Measurements from ENCODE around the gene TMEM240. TPM values are rescaled to one million over a fixed set of nuclear protein-coding genes. Genes with fewer than 3 reads are reported as not detected.

Gene TMEM240
- total and polyA plus RNA-seq, 9 of the 15 experiments (the other 6 are each of a cell fraction or from before 2014, with no cell fraction given), result 0.24 to 2.0 (median 0.69) TPM; not detected in 5

DNA sequence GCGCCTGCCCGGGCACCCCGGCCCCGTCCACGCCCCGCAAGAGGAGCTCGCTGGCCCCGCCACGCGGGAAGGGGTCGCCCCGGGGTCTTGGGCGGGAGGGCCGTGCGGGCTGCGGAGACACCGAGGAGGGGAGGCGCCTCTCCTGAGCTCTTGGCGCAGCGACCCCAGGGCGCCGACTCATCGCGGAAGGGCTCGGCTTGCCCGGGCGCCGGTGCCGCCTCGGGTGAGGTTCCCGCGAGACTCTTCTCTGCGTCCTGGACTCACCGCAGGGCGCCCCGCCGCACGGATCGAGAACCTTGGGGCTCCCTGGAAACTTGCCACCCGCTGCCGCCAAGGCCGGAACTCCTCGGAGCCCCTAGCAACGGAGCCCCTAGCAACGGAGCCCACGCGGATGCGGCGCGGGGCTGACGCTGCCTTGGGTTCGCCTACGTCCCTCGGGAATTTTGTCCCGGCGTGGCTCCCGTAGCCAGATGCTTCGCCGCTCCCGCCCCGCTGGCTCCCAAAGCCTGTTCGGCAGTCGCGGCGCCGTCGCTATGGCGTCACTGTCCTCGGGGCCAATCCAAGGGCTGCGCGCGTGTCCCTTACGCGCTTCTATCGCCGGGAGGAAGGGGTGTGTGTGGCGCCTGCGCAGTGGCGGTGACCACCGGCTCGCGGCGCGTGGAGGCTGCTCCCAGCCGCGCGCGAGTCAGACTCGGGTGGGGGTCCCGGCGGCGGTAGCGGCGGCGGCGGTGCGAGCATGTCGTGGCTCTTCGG, 28.7 kb downstream of the TMEM240 start, which contains the start of gene ATAD3A (continued):
- peak in 1 of 3 experiments; percentile 7; a peak in 1 of 6 replicates for TF ChIP-seq CTCF (IDR thresholded peaks at IDR 0.05 in 2 of 3, conservative IDR thresholded peaks at IDR 0.05 in 1 of 3; ENCODE audit: insufficient read depth in 2 of 3, low read depth in 1 of 3, low read length in 3 of 3)
- peak; percentile 87 for TF ChIP-seq EGR1 (conservative IDR thresholded peaks at IDR 0.05)
- TF ChIP-seq POLR2H (tag; IDR thresholded peaks at IDR 0.05; ENCODE audit: low read depth), result peak; percentile 75
- peak in 1 of 2 experiments; percentile 14; a peak in 1 of 4 replicates for TF ChIP-seq ETV6 (IDR thresholded peaks at IDR 0.05; ENCODE audit: borderline replicate concordance in 1 of 2, low read depth in 2 of 2, low read length in 1 of 2)
- TF ChIP-seq ETV6 (CRISPR knock-in tag; IDR thresholded peaks at IDR 0.05; ENCODE audit: borderline replicate concordance), result no peak
- no peak for TF ChIP-seq ZNF354B (CRISPR knock-in tag; IDR thresholded peaks at IDR 0.05)
- no peak for TF ChIP-seq HNRNPK (IDR thresholded peaks at IDR 0.05; ENCODE audit: low read depth, low read length, poor library complexity, severe bottlenecking)
- peak; percentile 91 for TF ChIP-seq RB1 (IDR thresholded peaks at IDR 0.05; ENCODE audit: low read depth)
- no peak for TF ChIP-seq ZNF696 (CRISPR knock-in tag; conservative IDR thresholded peaks at IDR 0.05)
- TF ChIP-seq KDM4B (IDR thresholded peaks at IDR 0.05; ENCODE audit: borderline replicate concordance in 2 of 2, low read depth in 1 of 2), result peak in 1 of 2 experiments; percentile 57; a peak in 2 of 4 replicates
- TF ChIP-seq ZKSCAN1 (IDR thresholded peaks at IDR 0.05; ENCODE audit: low read depth, low read length), result peak; percentile 49; the same call in 1 of the 2 replicates
- TF ChIP-seq FOSL1 (tag; conservative IDR thresholded peaks at IDR 0.05), result peak; percentile 56
- peak; percentile 79; the same call in 1 of the 2 replicates for TF ChIP-seq CBX1 (IDR thresholded peaks at IDR 0.05; ENCODE audit: low read depth)
- peak in 1 of 2 experiments; percentile 73; a peak in 2 of 4 replicates for TF ChIP-seq CSDE1 (IDR thresholded peaks at IDR 0.05)
- TF ChIP-seq, protein P1, sequence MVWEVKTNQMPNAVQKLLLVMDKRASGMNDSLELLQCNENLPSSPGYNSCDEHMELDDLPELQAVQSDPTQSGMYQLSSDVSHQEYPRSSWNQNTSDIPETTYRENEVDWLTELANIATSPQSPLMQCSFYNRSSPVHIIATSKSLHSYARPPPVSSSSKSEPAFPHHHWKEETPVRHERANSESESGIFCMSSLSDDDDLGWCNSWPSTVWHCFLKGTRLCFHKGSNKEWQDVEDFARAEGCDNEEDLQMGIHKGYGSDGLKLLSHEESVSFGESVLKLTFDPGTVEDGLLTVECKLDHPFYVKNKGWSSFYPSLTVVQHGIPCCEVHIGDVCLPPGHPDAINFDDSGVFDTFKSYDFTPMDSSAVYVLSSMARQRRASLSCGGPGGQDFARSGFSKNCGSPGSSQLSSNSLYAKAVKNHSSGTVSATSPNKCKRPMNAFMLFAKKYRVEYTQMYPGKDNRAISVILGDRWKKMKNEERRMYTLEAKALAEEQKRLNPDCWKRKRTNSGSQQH (CRISPR knock-in tag; IDR thresholded peaks at IDR 0.05), result no peak
- TF ChIP-seq PRMT5 (CRISPR knock-in tag; IDR thresholded peaks at IDR 0.05), result no peak
- TF ChIP-seq CXXC5 (CRISPR knock-in tag; IDR thresholded peaks at IDR 0.05), result peak; percentile 96
- peak; percentile 75 for TF ChIP-seq TAF1 (IDR thresholded peaks at IDR 0.05; ENCODE audit: control insufficient read depth, extremely low read depth, insufficient read depth, low read length, severe bottlenecking)
- no peak for TF ChIP-seq TAF15 (IDR thresholded peaks at IDR 0.05; ENCODE audit: low read depth, low read length)
- TF ChIP-seq NCOR1 (IDR thresholded peaks at IDR 0.05), result no peak
- no peak for TF ChIP-seq NCOA4 (IDR thresholded peaks at IDR 0.05; ENCODE audit: partially characterized antibody)
- no peak for TF ChIP-seq ZNF79 (CRISPR knock-in tag; IDR thresholded peaks at IDR 0.05; ENCODE audit: low read depth)
- TF ChIP-seq TAF9B (IDR thresholded peaks at IDR 0.05; ENCODE audit: partially characterized antibody), result peak; percentile 63
- no peak for TF ChIP-seq ZNF778 (CRISPR knock-in tag; IDR thresholded peaks at IDR 0.05)
- TF ChIP-seq EP300 (IDR thresholded peaks at IDR 0.05; ENCODE audit: low read length), result no peak
- TF ChIP-seq ZNF584 (CRISPR knock-in tag; IDR thresholded peaks at IDR 0.05; ENCODE audit: low read depth), result no peak
- peak; percentile 92 for TF ChIP-seq ZBTB7A (IDR thresholded peaks at IDR 0.05; ENCODE audit: borderline replicate concordance, control insufficient read depth, low read depth, low read length)
